HEK293 (cell line): ENCODE results near the gene CDC20.

Experiments used
- BCL6B ChIP-seq: fragments of 450-650 bp; formaldehyde crosslinking; IDR thresholded peaks from 2 replicates; pipeline ENCODE4 v1.5.1; 2017; ENCODE audit warnings: missing biosample characterization, missing genetic modification characterization
- CTCF ChIP-seq: fragments of 450-650 bp; formaldehyde crosslinking; IDR thresholded peaks from 2 replicates; pipeline ENCODE4 v1.5.1; 2016; ENCODE audit warnings: missing biosample characterization, missing genetic modification characterization
- HIC1 ChIP-seq: fragments of 450-650 bp; formaldehyde crosslinking; IDR thresholded peaks from 2 replicates; pipeline ENCODE4 v1.5.1; 2016; ENCODE audit warnings: missing biosample characterization, missing genetic modification characterization
- KLF10 ChIP-seq: fragments of 450-650 bp; IDR thresholded peaks from 2 replicates; pipeline ENCODE4 v1.5.1; 2018; ENCODE audit warnings: missing biosample characterization, mild to moderate bottlenecking, missing genetic modification characterization
- KLF7 ChIP-seq: fragments of 450-650 bp; formaldehyde crosslinking; IDR thresholded peaks from 2 replicates; pipeline ENCODE4 v1.5.1; 2016; ENCODE audit warnings: missing biosample characterization, missing genetic modification characterization, borderline replicate concordance
- PRDM2 ChIP-seq: fragments of 450-650 bp; formaldehyde crosslinking; IDR thresholded peaks from 2 replicates; pipeline ENCODE4 v1.5.1; 2016; ENCODE audit warnings: missing biosample characterization, missing genetic modification characterization, borderline replicate concordance
- ZFP3 ChIP-seq: fragments of 450-650 bp; formaldehyde crosslinking; IDR thresholded peaks from 2 replicates; pipeline ENCODE4 v1.5.1; 2016; ENCODE audit warnings: low read depth, missing biosample characterization, missing genetic modification characterization
- ZNF157 ChIP-seq: fragments of 450-650 bp; formaldehyde crosslinking; IDR thresholded peaks from 2 replicates; pipeline ENCODE4 v1.5.1; 2016; ENCODE audit warnings: missing biosample characterization, missing genetic modification characterization
- ZNF221 ChIP-seq: fragments of 450-650 bp; formaldehyde crosslinking; IDR thresholded peaks from 2 replicates; pipeline ENCODE4 v1.5.1; 2017; ENCODE audit warnings: missing biosample characterization, missing genetic modification characterization, borderline replicate concordance
- ZNF266 ChIP-seq: fragments of 450-650 bp; formaldehyde crosslinking; IDR thresholded peaks from 2 replicates; pipeline ENCODE4 v1.5.1; 2016; ENCODE audit warnings: missing biosample characterization, missing genetic modification characterization, low read depth
- ZNF354C ChIP-seq: fragments of 450-650 bp; formaldehyde crosslinking; IDR thresholded peaks from 2 replicates; pipeline ENCODE4 v1.5.1; 2016; ENCODE audit warnings: missing biosample characterization, missing genetic modification characterization, low read depth, borderline replicate concordance
- ZNF426 ChIP-seq: fragments of 450-650 bp; formaldehyde crosslinking; IDR thresholded peaks from 2 replicates; pipeline ENCODE4 v1.5.1; 2017; ENCODE audit warnings: missing biosample characterization, missing genetic modification characterization, mild to moderate bottlenecking, inconsistent platforms, moderate library complexity
- ZNF433 ChIP-seq: fragments of 450-650 bp; formaldehyde crosslinking; IDR thresholded peaks from 2 replicates; pipeline ENCODE4 v1.5.1; 2016; ENCODE audit warnings: missing biosample characterization, missing genetic modification characterization, low read depth
- ZNF449 ChIP-seq: fragments of 450-650 bp; formaldehyde crosslinking; IDR thresholded peaks from 2 replicates; pipeline ENCODE4 v1.5.1; 2017; ENCODE audit warnings: missing biosample characterization, mild to moderate bottlenecking, missing genetic modification characterization, moderate library complexity
- ZNF610 ChIP-seq: fragments of 450-650 bp; formaldehyde crosslinking; IDR thresholded peaks from 2 replicates; pipeline ENCODE4 v1.5.1; 2016; ENCODE audit warnings: missing biosample characterization, missing genetic modification characterization, borderline replicate concordance
- ZNF707 ChIP-seq: fragments of 450-650 bp; formaldehyde crosslinking; IDR thresholded peaks from 2 replicates; pipeline ENCODE4 v1.5.1; 2016; ENCODE audit warnings: missing biosample characterization, missing genetic modification characterization
- ZNF768 ChIP-seq: fragments of 450-650 bp; formaldehyde crosslinking; IDR thresholded peaks from 2 replicates; pipeline ENCODE4 v1.5.1; 2018; ENCODE audit warnings: missing biosample characterization, mild to moderate bottlenecking, missing genetic modification characterization
- ZNF777 ChIP-seq: fragments of 450-650 bp; formaldehyde crosslinking; IDR thresholded peaks from 2 replicates; pipeline ENCODE4 v1.5.1; 2017; ENCODE audit warnings: missing biosample characterization, missing genetic modification characterization, borderline replicate concordance
- ZSCAN16 ChIP-seq: fragments of 450-650 bp; formaldehyde crosslinking; IDR thresholded peaks from 2 replicates; pipeline ENCODE4 v1.5.1; 2016; ENCODE audit warnings: missing biosample characterization, missing genetic modification characterization
- ZSCAN5A ChIP-seq: fragments of 450-650 bp; formaldehyde crosslinking; IDR thresholded peaks from 2 replicates; pipeline ENCODE4 v1.5.1; 2016; ENCODE audit warnings: missing biosample characterization, missing genetic modification characterization

CDC20 gene

GRCh38 chr1:43358746-43359693 is at the start of gene CDC20 (continued):
- TF ChIP-seq ZNF354C (tag by site-specific recombination) (no peak), ZFP3 (tag by site-specific recombination) (no peak), ZNF777 (tag by site-specific recombination) (no peak), ZNF426 (no peak), ZSCAN16 (tag by site-specific recombination) (no peak), ZNF610 (tag by site-specific recombination) (peak; percentile 73), BCL6B (tag by site-specific recombination) (no peak), ZNF433 (no peak), ZNF157 (tag by site-specific recombination) (no peak), ZSCAN5A (tag by site-specific recombination) (no peak), ZNF221 (no peak), PRDM2 (tag by site-specific recombination) (no peak), KLF7 (no peak; the same call in 1 of the 2 replicates), ZNF768 (tag by site-specific recombination) (no peak), CTCF (tag by site-specific recombination) (peak; percentile 39; the same call in 1 of the 2 replicates), ZNF707 (tag by site-specific recombination) (no peak), HIC1 (tag by site-specific recombination) (peak; percentile 70; the same call in 1 of the 2 replicates), ZNF449 (tag by site-specific recombination) (peak; percentile 93), ZNF266 (tag by site-specific recombination) (no peak), KLF10 (tag by site-specific recombination) (0 out of 2 replicates have a peak, but pooled peaks have one; percentile 27)
